Prostate gland (tissue), 2 donors: ENCODE data around the gene ADARB1. TPM values are rescaled to one million over a fixed set of nuclear protein-coding genes. Genes with fewer than 3 reads are reported as not detected.

Experiments
- DNase-seq: peaks from one replicate; pipeline ENCODE4 v3.0.0-alpha.2; 2019; ENCODE audit warnings: low spot score
- H3K27ac ChIP-seq, 2 donors: fragments of 200-600 bp; sonication (generic); 2 replicates each; pipeline ENCODE4 v1.5.1; 2017 to 2019
- H3K27me3 ChIP-seq: fragments of 200-600 bp; sonication (generic); replicated peaks from 2 replicates; pipeline ENCODE4 v1.5.1; 2019; ENCODE audit not compliant: insufficient read depth
- H3K36me3 ChIP-seq, 2 donors: fragments of 200-600 bp; sonication (generic); 1 replicate in 1 of 2; 2 replicates in 1 of 2; pipeline versions ENCODE4 v1.5.1 to v1.8.1; 2017 to 2019
- H3K4me1 ChIP-seq: fragments of 200-600 bp; sonication (generic); replicated peaks from 2 replicates; pipeline ENCODE4 v1.5.1; 2019
- H3K4me3 ChIP-seq, 2 donors: fragments of 200-600 bp; sonication (generic); 2 replicates each; pipeline ENCODE4 v1.5.1; 2017 to 2019
- H3K9me3 ChIP-seq: fragments of 200-600 bp; sonication (generic); 2 replicates; pipeline ENCODE4 v1.5.1; 2017
- CTCF ChIP-seq, 4 experiments: fragments of 200-600 bp in 2 of 4; fragments of 450-650 bp in 2 of 4; sonication (generic) in 2 of 4; IDR thresholded peaks; 1 replicate in 3 of 4; 2 replicates in 1 of 4; pipeline ENCODE4 v1.5.1; 2016 to 2019; ENCODE audit warnings: antibody characterized with exemption in 4 of 4, mild to moderate bottlenecking in 2 of 4, moderate library complexity in 2 of 4
- POLR2A ChIP-seq: fragments of 450-650 bp; IDR thresholded peaks from one replicate; pipeline ENCODE4 v1.6.1; 2016; ENCODE audit warnings: antibody characterized with exemption, mild to moderate bottlenecking
- POLR2AphosphoS5 ChIP-seq: sonication (generic); formaldehyde crosslinking; IDR thresholded peaks from one replicate; pipeline ENCODE4 v1.6.1; 2017; ENCODE audit warnings: antibody characterized with exemption
- WGBS: methylation state at CpG from one replicate; pipeline ENCODE4 v1.1.5; 2018; 5-methylcytosine and 5-hydroxymethylcytosine counted together
- intact Hi-C: fragments of 100-400 bp; cut with DNase I; formaldehyde crosslinking; loops from one replicate; pipeline ENCODE4 v1.14.2; 2022
- total RNA-seq, 2 donors: library from RNA; depleted of rRNA; stranded (reverse); fragments of >200 nt; gene quantifications; one replicate each; pipeline ENCODE4 v1.1.0, GENCODE V29; 2016

Gene ADARB1
- total RNA-seq, 2 donors from 2014 or later = 21.0 to 30.9 TPM

GRCh38 chr21:45250272-45250671, 175.9 kb downstream of the ADARB1 start:
- H3K4me1 ChIP-seq = no peaks in the 10 kb centered on the region
- H3K27me3 ChIP-seq = peaks cover 3% of the 10 kb centered on the region
- no peaks in the 10 kb centered on the region for H3K36me3 ChIP-seq
- no peak overlapping the region for H3K4me3 ChIP-seq
- H3K27ac ChIP-seq = no peak overlapping the region
- no peak for DNase-seq
- H3K9me3 ChIP-seq = no peaks in the 10 kb centered on the region
- WGBS = 87% methylated on average over 3 of the region's 3 CpGs
- intact Hi-C loops = no loop called here
- TF ChIP-seq CTCF (IDR thresholded peaks at IDR 0.05) (no peak), POLR2AphosphoS5 (no peak), POLR2A (no peak)

DNA sequence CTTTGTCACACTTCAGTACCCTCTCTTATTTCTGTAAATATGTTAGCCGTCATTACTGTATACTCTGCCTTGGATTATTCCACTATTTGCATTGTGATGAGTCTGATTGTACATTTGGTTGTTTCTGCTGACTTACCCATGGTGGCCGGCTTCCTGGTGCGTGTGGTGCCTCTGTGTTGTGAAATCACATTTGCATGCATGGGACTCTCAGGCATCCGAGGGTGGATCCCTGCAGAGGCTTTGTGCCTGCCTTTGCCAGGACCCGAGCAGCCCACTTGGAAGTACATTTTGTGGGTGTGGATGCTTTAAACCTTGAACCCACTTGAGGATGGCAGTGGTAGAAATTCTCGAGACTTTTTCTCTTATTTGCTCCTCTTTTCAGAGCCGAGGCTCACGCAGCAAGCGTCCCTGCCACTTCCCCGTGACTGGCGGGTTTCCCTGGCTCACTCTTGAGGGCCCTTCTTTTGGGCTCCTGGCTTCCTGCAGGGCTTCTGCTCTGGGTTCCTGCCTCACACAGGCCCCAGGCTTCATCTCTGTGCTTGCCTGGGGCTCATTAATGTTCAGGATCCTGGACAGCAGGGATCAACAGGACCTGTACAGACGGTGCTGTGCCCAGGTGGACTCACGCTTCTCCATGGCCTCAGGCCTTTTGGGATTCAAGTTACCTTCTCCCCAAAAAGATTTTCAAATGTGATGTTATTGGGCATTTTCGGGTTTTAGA, 176.7 kb downstream of the ADARB1 start:
- 95% methylated on average over 14 of the region's 14 CpGs for WGBS
- intact Hi-C loops = no loop called here
- no peak for DNase-seq

DNA sequence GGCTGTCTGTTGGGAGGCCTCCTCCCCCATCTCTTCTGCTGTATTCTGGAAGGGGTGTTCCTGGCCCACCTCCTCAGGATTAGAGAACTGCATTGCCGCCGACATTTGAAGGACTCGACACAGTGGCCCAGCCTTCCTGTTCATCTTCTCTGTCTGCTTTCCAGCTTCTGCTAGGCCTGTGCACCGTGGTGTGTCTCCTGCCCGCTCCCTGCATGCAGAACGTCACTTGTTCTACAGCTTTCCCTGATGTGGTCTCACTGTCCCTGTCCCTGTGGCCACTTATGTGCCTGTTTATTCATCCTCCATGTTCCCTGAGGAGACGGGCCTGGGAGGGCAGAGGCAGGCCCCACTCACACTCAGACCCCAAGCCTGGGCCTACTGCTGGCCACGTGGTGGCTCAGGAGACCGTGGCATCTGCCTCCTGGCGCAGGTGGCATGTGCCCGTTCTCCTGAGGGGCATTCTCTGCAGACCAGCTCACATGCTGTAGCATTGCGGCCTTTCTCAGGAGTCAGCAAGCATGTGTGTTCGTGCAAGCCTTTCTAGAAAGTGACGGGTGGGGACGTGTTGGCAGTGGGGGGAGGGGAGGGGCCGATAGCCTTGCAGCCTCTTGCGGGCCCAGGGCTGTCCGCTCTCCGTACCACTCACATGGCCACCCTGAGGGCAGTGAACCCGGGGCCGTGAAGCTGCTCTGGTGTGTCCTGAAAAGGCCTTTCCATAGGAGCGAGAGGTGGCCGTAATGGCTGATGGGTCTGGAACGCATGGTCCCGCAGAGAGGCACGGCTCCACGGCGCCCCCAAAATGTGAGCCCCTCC, 177.5 kb downstream of the ADARB1 start:
- no peaks in the 10 kb centered on the region for H3K36me3 ChIP-seq
- no peaks in the 10 kb centered on the region for H3K9me3 ChIP-seq
- no peak for DNase-seq
- intact Hi-C loops = no loop called here
- TF ChIP-seq POLR2A (no peak), CTCF (IDR thresholded peaks at IDR 0.05) (no peak), POLR2AphosphoS5 (no peak)
- H3K27ac ChIP-seq = no peak overlapping the region
- no peaks in the 10 kb centered on the region for H3K27me3 ChIP-seq
- H3K4me1 ChIP-seq = no peaks in the 10 kb centered on the region
- no peak overlapping the region for H3K4me3 ChIP-seq
- 93% methylated on average over 28 of the region's 28 CpGs for WGBS

More for the DNA sequence above, 176.7 kb downstream of the ADARB1 start:
- Histone ChIP-seq H3K9me3 (no peaks in the 10 kb centered on the region), H3K4me1 (no peaks in the 10 kb centered on the region), H3K4me3 (no peak overlapping the region), H3K27ac (no peak overlapping the region), H3K36me3 (no peaks in the 10 kb centered on the region), H3K27me3 (no peaks in the 10 kb centered on the region)
- no peak for TF ChIP-seq POLR2A
- TF ChIP-seq POLR2AphosphoS5 = no peak
- no peak for TF ChIP-seq CTCF (IDR thresholded peaks at IDR 0.05)

DNA sequence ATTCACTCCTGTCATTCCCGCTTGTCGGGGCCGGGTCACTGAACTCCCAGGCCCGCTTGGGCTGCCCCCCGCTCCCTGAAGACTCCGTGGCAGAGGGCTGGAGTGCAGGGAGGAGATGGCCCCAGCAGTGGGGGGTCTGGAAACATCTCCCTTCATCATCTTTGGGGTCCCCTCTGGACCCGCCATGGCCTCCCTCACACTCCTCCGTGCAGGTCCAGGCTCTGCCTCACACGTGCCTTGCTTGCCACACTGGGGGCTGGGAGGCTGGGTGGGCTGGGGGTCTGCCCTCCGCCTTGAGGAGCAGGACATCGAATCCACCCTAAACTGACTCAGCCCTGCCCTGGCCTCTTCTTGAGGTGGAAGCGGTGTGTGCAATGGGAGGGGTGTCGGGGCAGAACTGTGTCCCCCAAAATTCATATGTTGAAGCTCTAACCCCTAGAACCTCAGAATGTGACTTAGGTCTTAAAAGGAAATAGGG, 178.1 kb downstream of the ADARB1 start:
- H3K9me3 ChIP-seq = no peaks in the 10 kb centered on the region
- H3K27ac ChIP-seq = no peak overlapping the region
- TF ChIP-seq CTCF (IDR thresholded peaks at IDR 0.05) (no peak), POLR2A (no peak), POLR2AphosphoS5 (no peak)
- 94% methylated on average over 13 of the region's 13 CpGs for WGBS
- DNase-seq = no peak
- no peaks in the 10 kb centered on the region for H3K4me1 ChIP-seq
- no peaks in the 10 kb centered on the region for H3K36me3 ChIP-seq
- no peaks in the 10 kb centered on the region for H3K27me3 ChIP-seq
- intact Hi-C loops = no loop called here
- H3K4me3 ChIP-seq = no peak overlapping the region
